GM18519 (cell line): ENCODE results near the gene OR8G5.
"Not testable (repeated sequence)": the region's sequence is repeated elsewhere in the genome, so short reads cannot be mapped to it uniquely, and the experiment has no call there.

Experiments
- ATAC-seq: cut with Tn5 transposase; IDR thresholded peaks from one replicate; pipeline ENCODE4 v1.9.1; 2021; ENCODE audit warnings: mild to moderate bottlenecking, moderate library complexity; ENCODE audit not compliant: unreplicated experiment, low FRiP score

Gene OR8G5

DNA sequence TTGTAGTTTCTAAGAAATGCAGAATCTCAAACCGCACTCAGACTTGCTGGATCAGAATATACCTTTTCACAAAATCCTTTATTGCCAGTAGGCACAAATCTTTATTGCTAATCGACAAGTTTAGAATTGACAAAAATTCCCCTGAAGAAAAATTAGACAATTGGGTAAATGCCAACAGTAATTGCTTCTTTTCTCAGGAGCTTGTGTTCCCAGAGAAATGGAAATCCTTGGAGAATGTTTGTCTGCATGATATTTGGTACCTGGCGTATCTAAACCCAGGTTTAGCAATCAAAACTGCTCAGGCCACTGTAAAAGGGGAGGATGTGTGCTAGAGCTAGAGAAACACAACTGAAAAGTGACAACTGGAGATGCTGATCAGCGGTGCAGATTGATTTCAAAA, at the start of gene OR8G5:
OR8G5 (plus strand) TSS at position 301 of the 400 bp plus-strand sequence. CDS start 8,556 bp downstream, outside the sequence.
- ATAC-seq: no peak

DNA sequence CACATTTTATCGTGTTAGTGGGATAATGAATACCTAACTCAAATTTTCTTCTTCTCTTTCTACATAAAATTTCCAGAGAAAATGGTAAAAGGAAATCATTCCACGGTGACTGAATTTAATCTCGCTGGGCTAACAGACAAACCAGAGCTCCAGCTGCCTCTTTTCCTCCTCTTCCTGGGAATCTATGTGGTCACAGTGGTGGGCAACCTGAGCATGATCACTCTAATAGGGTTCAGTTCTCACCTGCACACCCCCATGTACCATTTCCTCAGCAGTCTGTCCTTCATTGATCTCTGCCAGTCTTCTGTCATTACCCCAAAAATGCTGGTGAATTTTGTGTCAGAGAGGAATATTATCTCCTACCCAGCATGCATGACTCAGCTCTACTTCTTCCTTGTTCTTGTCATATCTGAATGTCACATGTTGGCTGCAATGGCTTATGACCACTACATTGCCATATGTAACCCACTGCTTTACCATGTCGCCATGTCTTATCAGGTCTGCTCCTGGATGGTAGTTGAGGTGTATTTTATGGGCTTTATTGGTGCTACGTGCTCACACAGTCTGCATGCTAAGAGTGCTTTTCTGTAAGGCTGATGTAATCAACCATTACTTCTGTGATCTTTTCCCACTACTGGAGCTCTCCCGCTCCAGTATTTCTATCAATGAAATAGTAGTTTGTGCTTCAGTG, 48.9 kb upstream of the OR8G5 start:
- ATAC-seq: no peak

GRCh38 chr11:124209824-124210357, 46.3 kb upstream of the OR8G5 start:
- ATAC-seq: no peak

GRCh38 chr11:124210421-124210820, 45.8 kb upstream of the OR8G5 start:
- ATAC-seq: no peak

- no peak for ATAC-seq
These were observed 44.9 kb upstream of the OR8G5 start for GRCh38 chr11:124211321-124211720.

DNA sequence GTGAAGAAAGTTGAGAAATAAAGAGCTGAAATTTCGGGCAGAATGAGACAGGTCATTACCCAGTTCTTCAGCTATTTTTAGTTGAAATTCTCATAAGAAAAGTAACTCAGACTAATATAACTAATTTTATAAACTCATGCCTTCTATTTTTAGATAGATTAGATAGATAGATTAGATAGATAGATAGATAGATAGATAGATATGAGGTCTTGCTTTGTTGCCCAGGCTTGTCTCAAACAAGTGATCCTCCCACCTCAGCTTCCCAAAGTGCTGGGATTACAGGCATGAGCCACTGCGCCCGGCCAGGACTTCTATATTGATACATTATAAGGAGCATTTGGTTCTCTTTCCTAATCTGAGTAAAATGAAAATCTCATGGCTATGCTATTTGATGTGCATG, 42.1 kb upstream of the OR8G5 start:
- no peak for ATAC-seq

DNA sequence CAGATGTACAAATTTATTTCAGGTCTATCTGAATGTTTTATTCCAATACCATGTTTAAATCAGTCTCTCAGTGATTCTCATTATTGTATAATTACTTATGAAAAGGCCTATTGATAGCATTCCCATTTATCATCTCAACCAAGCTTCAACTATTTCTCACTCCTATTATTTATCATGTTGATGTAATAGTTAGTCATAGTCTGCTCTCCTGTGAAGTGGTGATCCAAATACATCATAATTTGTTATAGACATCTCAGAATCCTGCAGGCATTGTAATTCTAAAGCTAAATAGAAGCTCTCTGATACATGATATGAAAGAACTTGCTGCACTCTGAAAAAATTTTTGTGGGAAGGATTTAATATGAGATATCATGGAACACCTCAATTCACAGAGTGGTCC, 37.0 kb upstream of the OR8G5 start:
- no peak for ATAC-seq

DNA sequence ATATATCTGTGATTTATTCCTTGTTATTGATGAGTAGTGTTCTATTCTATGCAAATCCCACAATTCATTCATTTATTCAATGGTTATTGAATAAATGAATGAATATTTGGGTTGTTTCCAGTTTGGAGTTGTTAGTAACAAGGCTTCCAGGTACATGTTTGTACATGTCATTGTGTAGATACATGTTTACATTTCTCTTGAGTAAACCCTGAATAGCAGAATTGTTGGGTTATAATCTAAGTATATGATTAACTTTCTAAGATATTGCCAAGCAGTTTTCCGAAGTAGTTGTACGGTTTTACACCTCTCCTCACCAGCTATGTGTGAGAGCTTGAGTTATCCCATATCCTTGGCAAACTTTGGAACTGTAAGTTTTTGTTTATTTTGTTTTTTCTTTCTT, 33.8 kb upstream of the OR8G5 start:
- ATAC-seq: no peak

DNA sequence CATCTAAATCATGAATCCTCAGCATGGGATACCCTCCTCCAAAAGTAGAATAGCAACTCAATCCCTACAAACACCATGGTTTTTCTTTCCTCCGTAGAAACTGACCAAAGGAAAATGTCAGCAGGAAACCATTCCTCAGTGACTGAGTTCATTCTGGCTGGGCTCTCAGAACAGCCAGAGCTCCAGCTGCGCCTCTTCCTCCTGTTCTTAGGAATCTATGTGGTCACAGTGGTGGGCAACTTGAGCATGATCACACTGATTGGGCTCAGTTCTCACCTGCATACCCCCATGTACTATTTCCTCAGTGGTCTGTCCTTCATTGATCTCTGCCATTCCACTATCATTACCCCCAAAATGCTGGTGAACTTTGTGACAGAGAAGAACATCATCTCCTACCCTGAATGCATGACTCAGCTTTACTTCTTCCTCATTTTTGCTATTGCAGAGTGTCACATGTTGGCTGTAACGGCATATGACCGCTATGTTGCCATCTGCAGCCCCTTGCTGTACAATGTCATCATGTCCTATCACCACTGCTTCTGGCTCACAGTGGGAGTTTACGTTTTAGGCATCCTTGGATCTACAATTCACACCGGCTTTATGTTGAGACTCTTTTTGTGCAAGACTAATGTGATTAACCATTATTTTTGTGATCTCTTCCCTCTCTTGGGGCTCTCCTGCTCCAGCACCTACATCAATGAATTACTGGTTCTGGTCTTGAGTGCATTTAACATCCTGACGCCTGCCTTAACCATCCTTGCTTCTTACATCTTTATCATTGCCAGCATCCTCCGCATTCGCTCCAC, 31.4 kb upstream of the OR8G5 start:
- not testable (repeated sequence) for ATAC-seq

GRCh38 chr11:124225471-124225870, 30.7 kb upstream of the OR8G5 start:
- ATAC-seq: no peak

- ATAC-seq: no peak
These were observed 22.8 kb upstream of the OR8G5 start for GRCh38 chr11:124233376-124233775.

DNA sequence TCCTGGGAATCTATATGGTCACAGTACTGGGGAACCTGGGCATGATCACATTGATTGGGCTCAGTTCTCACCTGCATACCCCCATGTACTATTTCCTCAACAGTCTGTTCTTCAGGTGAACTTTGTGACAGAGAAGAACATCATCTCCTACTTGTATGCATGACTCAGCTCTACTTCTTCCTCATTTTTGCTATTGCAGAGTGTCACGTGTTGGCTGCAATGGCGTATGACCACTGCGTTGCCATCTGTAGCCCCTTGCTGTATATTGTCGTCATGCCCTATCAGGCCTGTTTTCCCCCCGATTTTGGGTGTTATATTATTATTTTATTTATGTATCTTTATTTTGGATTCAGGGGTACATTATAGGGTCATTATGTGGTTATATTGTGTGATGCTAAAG, 17.7 kb upstream of the OR8G5 start:
- ATAC-seq: no peak

DNA sequence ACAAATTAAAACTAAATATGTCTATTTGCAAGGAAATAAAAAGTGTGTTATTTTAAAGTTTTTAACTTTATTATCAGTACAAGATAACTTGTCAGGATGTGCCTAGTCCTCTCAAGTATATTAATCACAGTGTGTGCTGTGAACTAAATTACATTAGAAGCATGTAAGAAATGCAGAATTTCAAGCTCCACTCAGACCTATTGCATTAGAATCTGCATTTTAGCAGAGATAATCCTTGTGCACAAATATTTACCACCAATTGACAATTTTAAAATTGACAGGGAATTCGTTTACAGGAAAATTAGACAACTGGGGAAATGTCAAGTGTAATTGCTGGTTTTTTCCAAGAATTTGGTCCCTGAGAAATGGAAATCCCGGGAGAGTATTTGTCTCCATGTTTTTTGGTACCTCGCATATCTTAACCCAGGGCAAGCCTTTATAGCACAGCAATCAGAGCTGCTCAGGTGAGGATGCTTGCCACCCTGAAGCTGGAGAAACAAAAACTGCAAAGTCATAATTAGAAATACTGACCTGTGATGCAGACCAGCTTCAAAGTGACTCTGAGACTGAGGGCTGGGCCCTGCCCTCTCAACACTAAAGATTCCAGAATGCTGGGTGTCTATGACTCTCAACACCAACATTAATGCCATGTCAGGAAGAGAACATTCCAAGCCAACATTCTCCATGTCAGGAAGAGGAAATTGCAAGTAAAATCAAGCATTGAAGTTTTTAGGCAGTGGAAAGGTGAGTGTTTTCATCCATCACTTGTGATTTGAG, 15.4 kb upstream of the OR8G5 start, which contains the start of gene OR8G1:
OR8G1 (plus strand) TSS at position 475 of the 777 bp plus-strand sequence. CDS start 8,581 bp downstream, outside the sequence.
- ATAC-seq: no peak

- not testable (repeated sequence) for ATAC-seq
These were observed 6.3 kb upstream of the OR8G5 start for GRCh38 chr11:124249869-124250268.

DNA sequence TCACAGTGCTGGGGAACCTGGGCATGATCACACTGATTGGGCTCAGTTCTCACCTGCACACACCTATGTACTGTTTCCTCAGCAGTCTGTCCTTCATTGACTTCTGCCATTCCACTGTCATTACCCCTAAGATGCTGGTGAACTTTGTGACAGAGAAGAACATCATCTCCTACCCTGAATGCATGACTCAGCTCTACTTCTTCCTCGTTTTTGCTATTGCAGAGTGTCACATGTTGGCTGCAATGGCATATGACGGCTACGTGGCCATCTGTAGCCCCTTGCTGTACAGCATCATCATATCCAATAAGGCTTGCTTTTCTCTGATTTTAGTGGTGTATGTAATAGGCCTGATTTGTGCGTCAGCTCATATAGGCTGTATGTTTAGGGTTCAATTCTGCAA, 8.9 kb downstream of the OR8G5 start:
- ATAC-seq: not testable (repeated sequence)

- not testable (repeated sequence) for ATAC-seq
These were observed 14.7 kb downstream of the OR8G5 start for GRCh38 chr11:124270886-124271285.

GRCh38 chr11:124274000-124274399, 17.8 kb downstream of the OR8G5 start:
- ATAC-seq: no peak

GRCh38 chr11:124276081-124276480, 19.9 kb downstream of the OR8G5 start:
- ATAC-seq: no peak

DNA sequence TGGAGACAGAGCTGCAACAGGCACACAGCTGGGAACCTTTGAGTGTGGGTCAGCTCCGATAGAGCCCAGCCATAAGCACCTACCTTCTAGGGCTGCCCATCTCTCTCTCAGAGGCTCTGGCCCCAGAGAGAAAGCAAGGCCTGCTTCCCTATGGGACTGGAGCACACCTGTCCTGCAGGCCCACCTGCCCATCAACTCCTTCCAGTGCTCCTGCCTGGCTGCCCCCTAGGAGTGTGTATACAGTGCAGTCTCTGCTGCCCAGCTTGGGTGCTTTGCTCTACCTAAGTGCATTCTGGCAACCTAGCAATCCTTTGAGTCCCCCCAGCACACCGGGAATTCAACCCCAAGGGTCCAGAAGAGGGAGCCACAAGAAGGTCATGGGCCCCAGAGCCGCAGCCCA, 21.0 kb downstream of the OR8G5 start:
- ATAC-seq: no peak

DNA sequence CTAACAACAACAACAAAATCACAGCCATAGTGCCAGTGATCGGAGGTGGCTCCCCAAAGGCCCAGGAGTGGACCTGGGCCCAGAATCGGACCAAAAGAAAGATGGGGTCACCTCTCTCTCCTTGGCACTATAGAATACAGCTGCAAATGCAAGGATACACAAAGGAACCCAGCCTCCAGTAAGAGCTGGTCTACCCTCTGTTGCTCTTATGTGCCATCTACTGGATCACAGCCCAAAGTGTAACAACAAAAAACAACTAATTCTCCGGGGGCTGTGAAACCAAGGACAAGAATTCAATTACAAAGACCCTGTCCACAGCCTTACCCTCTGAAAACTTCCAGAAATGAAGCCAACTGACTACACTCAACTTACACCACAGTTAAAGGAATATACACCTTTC, 21.6 kb downstream of the OR8G5 start:
- no peak for ATAC-seq

DNA sequence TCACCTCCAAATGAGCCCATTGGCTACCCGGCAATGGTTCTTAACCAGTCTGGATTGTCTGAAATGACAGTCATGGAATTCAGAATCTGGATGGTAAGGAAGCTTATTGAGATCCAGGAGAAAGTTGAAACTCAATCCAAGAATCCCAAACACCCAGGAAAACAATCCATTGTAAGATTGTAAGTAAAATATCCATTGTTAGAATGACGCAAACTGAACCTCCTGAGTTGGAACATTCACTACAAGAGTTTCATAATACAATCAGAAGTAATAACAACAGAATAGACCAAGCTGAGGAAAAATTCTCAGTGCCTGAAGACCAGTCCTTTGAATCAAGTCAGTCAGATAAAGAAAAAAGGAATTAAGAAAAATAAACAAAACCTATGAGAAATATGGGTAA, 22.1 kb downstream of the OR8G5 start:
- ATAC-seq: no peak
